Rectal smooth muscle tissue (tissue), 1 donor: ENCODE data around the gene FGFRL1.

ENCODE experiments used
- H3K27ac ChIP-seq: one replicate; pipeline ENCODE4 v1.7.0; 2013; ENCODE audit warnings: low read depth, low read length, inconsistent platforms
- H3K27me3 ChIP-seq: one replicate; pipeline ENCODE4 v1.7.0; 2013; ENCODE audit warnings: low read length; ENCODE audit not compliant: control insufficient read depth, insufficient read depth
- H3K36me3 ChIP-seq: one replicate; pipeline ENCODE4 v1.7.0; 2013; ENCODE audit warnings: low read length; ENCODE audit not compliant: control insufficient read depth, insufficient read depth
- H3K4me1 ChIP-seq: one replicate; pipeline ENCODE4 v1.7.0; 2013; ENCODE audit warnings: low read length; ENCODE audit not compliant: control insufficient read depth, insufficient read depth
- H3K4me3 ChIP-seq: one replicate; pipeline ENCODE4 v1.7.0; 2013; ENCODE audit warnings: low read length
- H3K9ac ChIP-seq: one replicate; pipeline ENCODE4 v1.7.0; 2013; ENCODE audit warnings: low read length

The FGFRL1 gene

DNA sequence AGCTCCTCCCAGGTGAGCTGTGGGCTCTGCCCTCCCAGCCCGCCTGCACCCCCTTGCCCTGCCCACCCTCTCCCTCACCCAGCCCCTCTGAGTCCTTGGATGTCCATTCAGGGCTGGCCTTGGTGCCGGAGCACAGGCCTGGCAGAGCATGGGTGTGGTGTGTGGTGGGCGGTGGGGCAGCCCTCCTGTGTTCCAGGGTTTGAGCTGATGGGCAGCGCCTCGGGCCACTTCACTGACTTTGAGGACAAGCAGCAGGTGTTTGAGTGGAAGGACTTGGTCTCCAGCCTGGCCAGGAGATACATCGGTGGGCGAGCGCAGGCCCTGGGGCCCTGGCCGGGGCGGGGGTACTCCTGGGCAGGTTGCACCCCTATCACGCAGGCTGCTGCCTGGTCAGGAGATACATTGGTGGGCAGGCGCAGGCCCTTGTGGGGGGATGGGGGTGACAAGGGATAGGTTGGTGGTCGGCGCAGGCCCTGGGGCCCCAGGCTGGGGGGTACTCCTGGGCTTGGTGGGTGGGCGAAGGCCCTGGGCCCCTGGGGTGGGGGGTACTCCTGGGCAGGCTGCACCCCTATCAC is 10.7 kb upstream of the FGFRL1 start:
- Histone ChIP-seq H3K36me3 (no peaks in the 10 kb centered on the region), H3K27me3 (peaks cover 57% of the 10 kb centered on the region), H3K4me1 (no peaks in the 10 kb centered on the region), H3K27ac (no peak overlapping the region), H3K4me3 (no peak overlapping the region), H3K9ac (no peak overlapping the region)

DNA sequence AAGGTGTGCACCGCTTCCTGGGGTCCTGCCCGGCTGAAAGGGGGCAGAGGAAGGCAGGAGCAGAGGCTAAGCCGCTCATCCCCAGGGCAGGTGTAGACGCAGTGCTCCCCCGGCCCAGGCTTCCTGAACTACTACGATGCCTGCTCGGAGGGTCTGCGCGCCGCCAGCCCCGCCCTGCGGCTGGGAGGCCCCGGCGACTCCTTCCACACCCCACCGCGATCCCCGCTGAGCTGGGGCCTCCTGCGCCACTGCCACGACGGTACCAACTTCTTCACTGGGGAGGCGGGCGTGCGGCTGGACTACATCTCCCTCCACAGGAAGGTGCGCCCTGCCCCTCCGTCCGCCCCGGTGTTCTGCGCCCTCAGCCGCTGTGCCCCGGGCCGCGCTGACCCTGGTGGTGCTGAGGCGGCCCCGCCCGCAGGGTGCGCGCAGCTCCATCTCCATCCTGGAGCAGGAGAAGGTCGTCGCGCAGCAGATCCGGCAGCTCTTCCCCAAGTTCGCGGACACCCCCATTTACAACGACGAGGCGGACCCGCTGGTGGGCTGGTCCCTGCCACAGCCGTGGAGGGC is 9.8 kb upstream of the FGFRL1 start:
- Histone ChIP-seq H3K27ac (no peak overlapping the region), H3K4me1 (no peaks in the 10 kb centered on the region), H3K27me3 (peaks cover 53% of the 10 kb centered on the region), H3K36me3 (no peaks in the 10 kb centered on the region), H3K9ac (no peak overlapping the region), H3K4me3 (no peak overlapping the region)

DNA sequence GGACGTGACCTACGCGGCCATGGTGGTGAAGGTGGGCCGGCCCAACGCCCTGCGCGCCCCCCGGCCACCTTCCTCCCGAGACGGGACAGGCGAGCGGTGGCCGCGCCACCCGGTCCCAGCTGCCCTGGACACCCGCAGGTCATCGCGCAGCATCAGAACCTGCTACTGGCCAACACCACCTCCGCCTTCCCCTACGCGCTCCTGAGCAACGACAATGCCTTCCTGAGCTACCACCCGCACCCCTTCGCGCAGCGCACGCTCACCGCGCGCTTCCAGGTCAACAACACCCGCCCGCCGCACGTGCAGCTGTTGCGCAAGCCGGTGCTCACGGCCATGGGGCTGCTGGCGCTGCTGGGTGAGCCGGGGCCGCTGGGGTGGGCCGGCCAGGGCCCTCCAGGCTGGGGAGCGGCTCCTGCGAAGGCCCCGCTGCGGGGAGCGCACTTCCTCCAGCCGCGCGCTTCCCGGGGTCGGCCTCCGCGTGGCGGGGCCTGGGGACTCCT is 9.2 kb upstream of the FGFRL1 start:
- H3K27ac ChIP-seq, result no peak overlapping the region
- peaks cover 52% of the 10 kb centered on the region for H3K27me3 ChIP-seq
- H3K4me1 ChIP-seq, result no peaks in the 10 kb centered on the region
- H3K4me3 ChIP-seq, result no peak overlapping the region
- H3K36me3 ChIP-seq, result no peaks in the 10 kb centered on the region
- H3K9ac ChIP-seq, result no peak overlapping the region

DNA sequence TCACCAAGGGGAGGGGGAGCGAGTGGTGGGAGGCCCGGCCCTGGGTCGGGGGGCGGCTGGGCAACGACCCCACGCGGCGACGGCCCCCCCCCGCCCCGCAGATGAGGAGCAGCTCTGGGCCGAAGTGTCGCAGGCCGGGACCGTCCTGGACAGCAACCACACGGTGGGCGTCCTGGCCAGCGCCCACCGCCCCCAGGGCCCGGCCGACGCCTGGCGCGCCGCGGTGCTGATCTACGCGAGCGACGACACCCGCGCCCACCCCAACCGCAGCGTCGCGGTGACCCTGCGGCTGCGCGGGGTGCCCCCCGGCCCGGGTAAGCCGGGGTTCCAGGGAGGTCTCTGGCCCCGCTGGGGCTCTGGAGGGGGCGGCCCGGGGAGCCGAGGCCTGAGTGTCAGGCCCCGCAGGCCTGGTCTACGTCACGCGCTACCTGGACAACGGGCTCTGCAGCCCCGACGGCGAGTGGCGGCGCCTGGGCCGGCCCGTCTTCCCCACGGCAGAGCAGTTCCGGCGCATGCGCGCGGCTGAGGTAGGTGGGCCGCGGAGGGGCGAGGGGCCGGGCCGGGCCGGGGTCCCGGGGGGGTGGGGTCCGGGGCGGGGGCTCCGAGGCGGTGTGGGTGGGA is 8.7 kb upstream of the FGFRL1 start:
- Histone ChIP-seq H3K4me3 (no peak overlapping the region), H3K4me1 (no peaks in the 10 kb centered on the region), H3K27me3 (peaks cover 48% of the 10 kb centered on the region), H3K27ac (no peak overlapping the region), H3K36me3 (no peaks in the 10 kb centered on the region), H3K9ac (no peak overlapping the region)

DNA sequence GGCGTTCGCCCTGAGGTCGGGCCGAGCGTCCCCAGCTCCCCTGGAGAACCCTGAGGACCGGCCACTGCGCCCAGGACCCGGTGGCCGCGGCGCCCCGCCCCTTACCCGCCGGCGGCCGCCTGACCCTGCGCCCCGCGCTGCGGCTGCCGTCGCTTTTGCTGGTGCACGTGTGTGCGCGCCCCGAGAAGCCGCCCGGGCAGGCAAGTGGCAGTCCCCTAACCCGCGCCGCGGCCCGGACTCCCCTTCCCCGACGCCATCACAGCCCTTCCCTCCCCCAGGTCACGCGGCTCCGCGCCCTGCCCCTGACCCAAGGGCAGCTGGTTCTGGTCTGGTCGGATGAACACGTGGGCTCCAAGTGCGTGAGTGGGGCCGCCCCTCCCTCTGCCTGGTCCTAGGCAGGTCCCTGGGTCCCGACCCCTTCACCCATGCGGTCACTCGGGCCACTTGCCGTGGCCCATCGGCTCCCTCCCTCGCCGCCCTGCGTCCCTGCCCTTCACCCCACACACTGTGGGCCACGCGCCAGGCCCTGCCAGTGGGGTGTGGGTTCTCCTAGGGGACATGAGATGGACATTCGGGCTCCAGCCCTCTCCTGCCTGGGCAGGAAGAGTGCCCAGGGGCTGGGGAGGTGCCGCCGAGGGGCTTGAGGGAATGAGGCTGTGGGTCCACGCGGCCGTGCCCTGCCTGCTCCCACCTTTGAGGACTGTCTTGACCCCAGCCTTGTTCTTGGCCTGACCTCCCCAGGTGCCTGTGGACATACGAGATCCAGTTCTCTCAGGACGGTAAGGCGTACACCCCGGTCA is 8.0 kb upstream of the FGFRL1 start:
- Histone ChIP-seq H3K27me3 (peaks cover 49% of the 10 kb centered on the region), H3K4me1 (no peaks in the 10 kb centered on the region), H3K4me3 (no peak overlapping the region), H3K36me3 (no peaks in the 10 kb centered on the region), H3K27ac (no peak overlapping the region), H3K9ac (no peak overlapping the region)

DNA sequence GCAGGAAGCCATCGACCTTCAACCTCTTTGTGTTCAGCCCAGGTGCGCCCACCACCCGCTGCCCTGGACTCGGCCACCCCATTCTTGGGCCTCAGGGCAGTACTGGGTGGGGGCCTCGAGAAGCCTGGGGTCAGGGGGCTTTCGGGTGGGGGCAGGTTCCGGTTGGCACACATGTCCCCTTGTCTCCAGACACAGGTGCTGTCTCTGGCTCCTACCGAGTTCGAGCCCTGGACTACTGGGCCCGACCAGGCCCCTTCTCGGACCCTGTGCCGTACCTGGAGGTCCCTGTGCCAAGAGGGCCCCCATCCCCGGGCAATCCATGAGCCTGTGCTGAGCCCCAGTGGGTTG is 7.4 kb upstream of the FGFRL1 start:
- Histone ChIP-seq H3K27ac (no peak overlapping the region), H3K4me1 (peaks cover 2% of the 10 kb centered on the region), H3K27me3 (peaks cover 47% of the 10 kb centered on the region)

DNA sequence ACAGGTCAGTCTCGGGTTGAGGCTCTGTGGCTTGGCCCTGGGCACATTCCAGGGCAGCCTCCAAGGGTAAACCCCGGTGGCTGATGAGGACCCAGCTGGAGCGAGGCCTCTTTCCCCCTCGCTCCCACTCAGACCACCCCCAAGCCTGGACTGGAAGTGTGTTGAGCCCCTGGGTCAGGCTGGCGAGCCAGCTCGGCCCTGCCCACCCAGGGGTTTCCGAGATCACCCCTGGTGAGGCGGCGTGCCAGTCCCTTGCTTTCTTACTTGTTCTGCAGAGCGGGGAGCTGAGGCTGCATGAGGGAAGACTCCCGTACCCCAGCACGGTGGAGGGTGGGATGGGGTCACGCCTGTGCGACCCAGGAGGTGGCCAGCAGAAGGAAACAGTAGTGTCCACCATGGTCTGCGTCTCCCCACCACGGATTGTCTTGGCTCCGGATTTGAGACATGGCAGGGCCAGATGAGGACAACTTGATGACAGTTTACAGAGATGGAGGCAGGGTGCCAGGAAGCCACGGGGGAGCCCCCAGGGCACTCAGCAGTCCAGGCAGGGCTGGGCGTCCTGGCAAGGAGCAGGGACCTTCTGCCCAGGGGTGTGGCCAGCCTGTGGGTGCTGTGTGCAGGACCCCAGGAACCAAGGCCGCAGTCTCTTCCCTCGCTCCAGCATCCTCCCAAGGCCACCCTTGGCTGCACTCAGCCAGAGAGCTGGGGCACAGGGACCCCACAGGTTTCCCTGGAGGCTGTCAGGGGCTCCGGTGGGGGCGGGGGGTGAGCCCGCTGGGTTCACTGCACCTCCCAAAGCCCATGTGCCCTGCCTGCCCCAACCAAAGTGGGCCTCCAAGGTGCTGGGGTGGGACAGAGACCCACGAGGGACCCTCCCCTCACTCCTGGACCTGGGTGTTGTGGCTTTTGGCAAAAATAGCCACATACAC is 6.6 kb upstream of the FGFRL1 start:
- peaks cover 46% of the 10 kb centered on the region for H3K27me3 ChIP-seq
- peaks cover 4% of the 10 kb centered on the region for H3K4me1 ChIP-seq
- H3K4me3 ChIP-seq, result no peak overlapping the region
- H3K27ac ChIP-seq, result no peak overlapping the region
- no peak overlapping the region for H3K9ac ChIP-seq
- no peaks in the 10 kb centered on the region for H3K36me3 ChIP-seq

More for the DNA sequence above, 7.4 kb upstream of the FGFRL1 start:
- Histone ChIP-seq H3K9ac (no peak overlapping the region), H3K4me3 (no peak overlapping the region), H3K36me3 (no peaks in the 10 kb centered on the region)

DNA sequence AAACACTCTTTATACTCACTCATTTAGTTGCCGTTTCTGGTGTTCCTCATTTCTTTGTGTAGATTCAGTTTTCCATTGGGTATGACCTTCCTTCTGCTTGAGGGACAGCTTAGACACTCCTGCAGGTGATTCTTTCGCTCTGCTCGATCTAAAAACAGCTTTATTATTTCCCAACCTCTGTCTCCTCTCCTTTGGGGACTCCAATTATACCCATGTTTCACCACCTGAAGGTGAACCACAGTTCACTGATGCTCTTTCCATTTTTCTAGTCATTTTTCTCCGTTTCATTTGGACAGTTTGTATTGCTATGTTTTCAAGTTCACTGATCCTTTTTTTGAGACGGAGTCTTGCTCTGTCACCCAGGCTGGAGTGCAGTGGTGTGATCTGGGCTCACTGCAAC is 4.6 kb upstream of the FGFRL1 start:
- peaks cover 31% of the 10 kb centered on the region for H3K27me3 ChIP-seq
- H3K27ac ChIP-seq, result no peak overlapping the region
- H3K4me3 ChIP-seq, result no peak overlapping the region
- H3K4me1 ChIP-seq, result peaks cover 6% of the 10 kb centered on the region
- no peak overlapping the region for H3K9ac ChIP-seq
- H3K36me3 ChIP-seq, result no peaks in the 10 kb centered on the region

DNA sequence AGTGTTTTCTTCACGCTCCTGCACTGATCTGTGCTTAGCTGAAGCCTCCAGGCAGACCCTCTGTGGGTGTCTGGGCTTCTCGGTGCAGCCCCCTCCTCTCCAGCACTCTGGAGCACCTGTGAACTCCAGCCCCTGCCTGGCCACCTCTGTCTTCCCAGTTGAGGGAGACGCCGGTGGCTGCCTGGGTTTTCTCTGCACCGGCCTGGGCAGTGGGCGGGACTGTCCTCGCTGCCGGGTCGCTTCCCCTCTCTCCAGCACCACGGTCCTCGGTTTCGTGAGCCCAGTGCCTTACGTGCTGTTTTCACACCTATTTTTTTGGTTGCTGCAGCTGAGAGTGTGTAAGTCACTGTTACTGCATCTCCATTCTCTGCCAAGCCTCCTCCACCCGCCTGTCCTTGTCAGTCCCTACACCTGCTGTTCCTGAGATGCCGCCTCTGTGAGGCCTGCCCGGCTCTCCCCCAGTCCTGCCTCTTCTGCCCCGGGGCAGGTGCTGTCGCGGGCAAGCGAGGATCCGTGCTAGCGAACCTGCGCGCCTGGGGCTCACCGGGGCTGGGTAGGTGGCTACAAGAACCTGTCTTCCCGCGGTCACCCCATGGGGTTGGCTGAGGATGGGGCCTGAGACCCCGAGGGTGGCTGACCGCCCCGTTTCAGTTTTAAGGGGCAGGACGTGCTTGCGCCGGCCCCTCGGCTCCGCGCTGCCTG is 2.4 kb upstream of the FGFRL1 start:
- peaks cover 6% of the 10 kb centered on the region for H3K4me1 ChIP-seq
- H3K27me3 ChIP-seq, result peaks cover 23% of the 10 kb centered on the region

DNA sequence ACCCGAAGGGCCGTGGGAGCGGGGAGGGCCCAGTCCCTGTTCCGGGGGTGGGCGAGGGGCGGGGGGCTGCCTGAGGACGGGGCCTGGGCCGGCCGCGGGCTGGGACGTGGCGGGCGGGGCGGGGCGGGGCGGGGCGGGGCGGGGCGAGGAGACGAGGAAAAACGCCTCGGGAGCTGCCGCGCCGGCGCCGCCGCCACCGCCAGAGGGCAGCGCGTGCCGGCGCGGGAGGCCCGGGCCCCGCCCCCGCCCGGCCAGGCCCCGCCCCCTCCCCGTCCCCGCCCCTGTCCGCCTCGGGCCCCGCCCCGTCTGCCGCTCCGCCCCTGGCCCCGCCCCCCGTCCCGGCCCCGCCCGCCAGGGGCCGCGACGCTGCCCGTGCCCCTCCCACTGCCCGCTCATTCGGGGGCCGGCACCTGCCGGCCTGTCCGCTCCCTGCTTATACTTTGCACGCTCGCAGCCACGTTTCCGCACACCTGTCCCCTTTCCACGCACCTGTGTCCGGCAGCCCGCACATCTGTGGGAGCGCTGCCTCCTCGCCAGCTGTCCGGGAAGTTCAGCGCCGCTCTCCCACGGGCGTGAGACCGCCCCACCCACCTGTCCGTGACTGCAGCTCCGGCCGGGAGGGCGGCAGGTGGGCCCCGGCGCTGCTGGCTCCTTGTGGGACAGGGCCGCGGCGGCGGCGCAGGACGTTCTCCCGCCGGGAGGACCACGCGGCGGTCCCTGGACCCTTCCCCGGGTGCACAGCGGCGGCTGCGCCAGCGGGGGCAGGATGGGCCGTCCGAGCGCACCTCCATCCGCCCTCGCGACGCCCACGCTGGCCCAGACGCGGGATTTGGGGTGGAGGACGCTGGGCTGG is 1.7 kb upstream of the FGFRL1 start:
- Histone ChIP-seq H3K4me1 (peaks cover 6% of the 10 kb centered on the region), H3K27ac (no peak overlapping the region), H3K9ac (peak overlapping the region; percentile 49), H3K36me3 (no peaks in the 10 kb centered on the region), H3K27me3 (peaks cover 20% of the 10 kb centered on the region), H3K4me3 (peak overlapping the region; percentile 86)

More for the DNA sequence above, 2.4 kb upstream of the FGFRL1 start:
- peak overlapping the region; percentile 53 for H3K9ac ChIP-seq
- no peaks in the 10 kb centered on the region for H3K36me3 ChIP-seq
- peak overlapping the region; percentile 86 for H3K4me3 ChIP-seq
- H3K27ac ChIP-seq, result no peak overlapping the region
